DMS153 (cell line): ENCODE data around the gene CNTNAP2.

Source experiments
- DNase-seq: peaks from one replicate; lab custom pipeline; 2025; lab: John Stamatoyannopoulos, UW

The CNTNAP2 gene

GRCh38 chr7:148204639-148205304, 2088.2 kb downstream of the CNTNAP2 start:
- DNase-seq, result peak; percentile 76

DNA sequence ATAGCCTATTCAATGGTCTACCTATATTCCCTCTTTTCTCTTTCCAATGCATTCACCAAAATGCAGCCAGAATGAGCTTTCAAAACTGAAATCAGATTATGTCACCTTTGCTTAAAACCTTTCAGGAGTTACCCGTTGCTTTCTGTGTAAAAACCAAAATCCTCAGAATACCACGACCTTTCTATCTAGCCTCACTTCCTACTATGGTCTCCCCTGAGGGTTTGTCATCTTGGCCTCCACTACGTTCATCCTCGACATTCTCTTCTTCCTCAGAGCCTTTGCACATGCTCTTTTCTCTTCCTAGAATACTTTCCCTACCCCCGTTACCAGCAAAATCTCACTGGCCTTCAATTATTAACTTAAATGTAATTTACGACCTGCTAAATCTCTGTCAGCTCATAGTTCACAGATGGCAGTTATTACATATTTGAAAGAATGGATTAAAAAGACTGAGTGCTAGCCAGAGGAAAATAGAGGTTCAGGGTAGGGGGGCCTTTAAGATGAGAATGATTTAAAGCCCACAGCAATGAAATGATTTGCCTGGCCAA, 2093.1 kb downstream of the CNTNAP2 start:
- no peak for DNase-seq

DNA sequence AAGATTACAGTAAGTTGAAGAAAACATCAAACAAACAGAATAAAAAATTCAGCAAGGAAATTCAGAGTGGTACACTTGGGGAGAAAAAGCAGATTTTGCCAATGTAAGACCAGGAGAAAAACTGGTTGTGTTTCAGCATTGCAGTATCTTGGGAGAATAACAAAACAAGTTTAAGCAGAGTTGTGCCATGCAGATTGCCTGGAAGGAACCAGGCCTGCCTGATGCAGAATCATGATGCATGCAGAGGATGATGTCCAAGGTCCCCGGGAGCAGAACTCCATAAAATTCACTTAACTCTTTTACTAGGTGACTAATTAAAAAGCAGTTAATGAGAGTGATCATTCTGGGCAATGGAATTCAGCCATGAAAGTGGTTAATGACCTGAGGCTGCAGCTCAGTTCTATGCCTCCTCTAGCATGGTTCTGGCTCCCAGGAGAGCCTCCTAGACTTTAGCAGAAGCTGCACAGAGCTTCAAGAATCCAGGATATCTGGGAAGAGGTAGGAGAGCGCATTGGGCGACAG, 2094.3 kb downstream of the CNTNAP2 start:
- DNase-seq, result no peak

DNA sequence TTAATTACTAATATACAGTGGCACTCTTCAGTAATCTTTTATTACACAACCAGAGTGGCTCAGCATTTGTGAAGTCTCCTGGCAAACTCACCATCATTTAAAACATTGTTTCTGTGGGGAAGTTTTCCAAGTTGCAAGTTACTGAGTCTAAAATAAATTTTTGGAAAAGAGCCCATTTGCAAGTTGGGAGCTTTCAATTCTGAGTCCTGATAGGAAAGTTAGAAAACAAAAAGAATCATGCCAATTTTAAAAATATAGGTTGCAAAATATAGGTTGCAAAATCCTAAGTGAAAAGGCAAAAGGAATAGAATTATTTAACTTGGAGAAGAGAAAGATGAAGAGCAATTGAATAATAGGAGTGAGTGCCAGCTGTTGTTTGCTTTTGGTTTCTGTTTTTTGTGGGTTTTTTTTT, 2095.1 kb downstream of the CNTNAP2 start:
- no peak for DNase-seq

DNA sequence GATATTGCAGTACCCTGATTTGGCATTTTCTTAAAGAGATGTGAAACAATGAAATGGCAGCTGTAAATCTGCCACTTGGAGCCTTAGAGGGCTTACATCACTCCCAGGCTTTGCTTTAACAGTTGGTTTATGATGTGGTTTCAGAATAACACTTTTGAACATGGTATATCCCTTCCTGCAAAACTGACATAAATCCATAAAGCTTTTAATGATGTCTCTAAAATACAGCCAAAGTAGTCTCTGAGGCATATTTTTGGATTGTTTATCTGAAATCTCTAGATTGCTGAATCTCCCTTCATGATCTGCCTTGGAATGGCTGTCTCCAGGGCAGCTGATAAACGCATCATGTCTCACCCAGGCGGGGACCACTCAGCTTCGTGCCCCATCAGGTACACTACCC, 2096.1 kb downstream of the CNTNAP2 start:
- no peak for DNase-seq

GRCh38 chr7:148214101-148214500, 2097.5 kb downstream of the CNTNAP2 start:
- DNase-seq, result no peak

GRCh38 chr7:148218603-148219002, 2102.0 kb downstream of the CNTNAP2 start:
- no peak for DNase-seq

GRCh38 chr7:148222721-148223120, 2106.1 kb downstream of the CNTNAP2 start:
- DNase-seq, result no peak

GRCh38 chr7:148223160-148223559, 2106.6 kb downstream of the CNTNAP2 start:
- DNase-seq, result no peak

DNA sequence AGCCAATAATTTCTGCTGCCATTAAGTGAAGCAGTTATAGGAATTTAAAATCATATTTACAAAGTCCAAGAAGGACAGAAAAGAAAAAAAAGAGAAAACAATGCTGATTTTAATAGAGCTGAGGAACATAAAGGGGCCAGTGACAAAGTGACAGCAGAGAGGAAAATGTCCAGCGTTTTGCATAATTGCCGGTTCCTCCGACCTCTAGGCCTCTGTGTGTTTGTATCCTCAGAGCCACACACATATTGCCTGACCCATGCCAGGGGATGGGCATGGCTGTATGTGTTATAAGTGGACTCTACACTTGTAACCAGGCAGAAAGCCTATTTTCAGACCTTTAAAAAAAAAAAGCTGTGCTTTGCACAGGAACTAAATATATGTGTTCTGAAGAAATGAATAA, 2107.1 kb downstream of the CNTNAP2 start:
- no peak for DNase-seq

GRCh38 chr7:148230296-148230695, 2113.7 kb downstream of the CNTNAP2 start:
- no peak for DNase-seq

DNA sequence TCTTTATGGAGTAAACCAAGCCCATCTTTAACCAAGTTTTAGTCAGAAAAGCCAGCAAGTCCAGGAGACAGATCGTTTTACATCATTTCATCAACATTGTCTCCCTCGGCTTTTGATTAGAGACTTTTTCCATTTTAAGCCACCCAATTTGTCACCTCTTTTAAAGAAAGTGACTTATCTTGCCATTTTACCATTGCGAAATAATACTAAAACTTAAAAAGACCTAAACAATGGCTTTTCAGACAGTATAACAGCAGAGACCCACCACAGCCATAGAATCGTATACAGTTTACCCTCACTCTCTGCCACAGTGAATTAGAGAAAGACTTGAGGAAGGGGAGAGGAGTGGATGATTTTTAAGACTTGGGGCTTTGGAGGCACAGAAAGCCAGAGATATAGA, 2114.3 kb downstream of the CNTNAP2 start:
- no peak for DNase-seq

GRCh38 chr7:148232784-148233183, 2116.2 kb downstream of the CNTNAP2 start:
- DNase-seq, result no peak

DNA sequence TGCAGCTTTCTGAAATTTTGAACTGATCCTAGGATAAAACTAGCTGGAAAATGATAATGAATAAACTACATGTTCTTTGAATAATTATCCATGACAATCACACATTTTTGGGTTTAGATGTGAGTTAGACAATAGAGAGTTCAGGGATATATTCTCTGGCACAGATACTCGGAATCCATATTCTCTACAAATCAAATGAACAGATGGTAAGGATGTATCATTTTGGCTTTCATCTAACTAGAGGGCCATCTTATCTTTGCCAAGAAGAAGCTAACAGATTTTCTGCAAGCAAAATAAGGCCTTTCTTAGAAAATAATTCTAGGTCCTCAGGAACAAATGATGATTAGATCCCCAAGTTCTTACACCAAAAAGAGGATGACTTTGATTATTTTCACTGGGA, 2118.1 kb downstream of the CNTNAP2 start:
- no peak for DNase-seq

DNA sequence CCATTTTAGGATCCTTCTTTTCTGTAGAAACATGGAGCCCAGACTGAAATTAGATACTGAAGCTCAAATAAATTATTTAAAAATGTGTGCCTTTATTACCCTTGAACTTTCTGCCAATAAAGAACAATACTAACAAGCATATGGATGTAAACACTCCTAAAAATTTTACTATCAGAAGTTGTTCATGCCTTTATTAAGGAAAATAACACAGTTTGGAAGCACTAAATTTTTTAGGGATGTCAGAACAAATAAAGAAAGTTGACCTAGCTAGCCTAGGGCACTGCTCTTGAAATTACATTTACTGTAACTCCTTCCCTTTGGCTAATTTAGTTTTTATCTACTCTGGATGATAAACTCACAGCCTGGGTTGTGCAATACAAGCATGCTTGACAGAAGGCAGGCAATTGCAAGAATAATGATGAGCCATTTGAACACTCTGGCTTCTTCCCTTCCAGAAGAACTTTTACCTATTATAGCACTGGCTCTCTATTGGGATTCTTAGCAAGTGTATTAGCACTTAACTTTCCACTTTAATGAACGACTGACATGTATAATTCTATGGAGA, 2122.2 kb downstream of the CNTNAP2 start:
- no peak for DNase-seq

DNA sequence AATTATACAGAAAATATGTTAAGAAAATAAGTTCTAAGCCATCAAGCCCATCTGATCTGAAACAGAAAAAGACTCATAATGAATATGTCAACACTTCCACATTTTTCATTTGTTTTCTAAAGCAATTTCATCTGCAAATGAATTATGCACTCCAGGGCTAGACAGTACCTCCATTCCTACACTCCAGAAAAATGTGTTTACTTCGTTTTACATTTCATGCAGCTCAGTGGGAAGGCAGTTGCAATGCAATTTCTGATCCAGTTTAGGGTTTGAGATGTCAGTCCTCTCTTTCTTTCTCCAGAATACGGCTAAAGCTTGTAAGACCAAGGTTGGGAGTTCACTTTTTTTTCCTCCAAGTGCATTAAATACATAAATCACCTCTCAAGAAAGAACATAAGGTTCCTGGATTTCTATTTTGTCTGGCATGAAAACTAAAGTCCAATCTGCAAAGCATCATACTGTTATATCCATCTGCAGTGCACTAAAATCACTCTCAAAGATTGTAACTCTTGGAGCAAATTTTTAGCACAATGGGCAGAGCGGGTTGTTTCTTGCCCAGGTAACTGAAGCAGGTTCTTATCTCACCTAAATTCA, 2125.2 kb downstream of the CNTNAP2 start:
- no peak for DNase-seq

- DNase-seq, result no peak
Measured at GRCh38 chr7:148242294-148242821, 2125.8 kb downstream of the CNTNAP2 start.

DNA sequence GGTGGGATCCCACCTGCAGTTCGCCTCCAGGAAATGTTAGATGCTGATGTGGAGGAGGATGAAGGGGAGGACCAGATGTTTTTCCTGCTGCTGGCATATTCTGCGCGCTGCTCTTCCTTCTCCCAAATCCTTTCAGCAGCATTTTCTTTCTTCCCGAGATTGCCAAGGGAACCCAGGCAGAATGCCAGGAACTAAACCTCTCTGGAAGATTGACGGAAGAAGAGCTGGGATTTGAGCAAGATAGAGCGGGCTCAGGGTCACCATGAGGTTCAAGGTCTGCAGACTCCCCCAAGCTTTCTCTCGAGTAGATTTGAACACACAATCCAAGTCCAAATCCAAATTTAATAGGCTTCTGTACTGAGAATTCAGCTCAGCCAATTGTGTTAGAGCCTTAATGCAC, 2128.8 kb downstream of the CNTNAP2 start:
- no peak for DNase-seq

DNA sequence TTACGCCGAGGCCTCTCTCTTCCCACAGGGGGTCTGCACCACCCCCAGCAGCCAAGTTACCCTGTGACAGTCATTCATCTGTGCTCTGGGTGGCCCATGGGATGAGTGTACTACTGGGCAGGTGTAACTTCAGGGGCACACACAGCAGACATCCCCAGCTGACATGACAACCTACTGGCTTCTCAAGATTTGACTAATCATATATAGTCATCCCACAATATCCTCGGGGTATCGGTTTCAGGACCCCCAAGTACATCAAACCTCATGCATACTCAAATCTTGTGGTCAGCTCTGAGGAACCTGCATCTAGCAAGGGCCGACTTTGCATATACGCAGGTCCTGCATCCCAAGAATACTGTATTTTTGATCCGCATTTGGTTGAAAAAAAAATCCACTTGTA, 2137.0 kb downstream of the CNTNAP2 start:
- no peak for DNase-seq

GRCh38 chr7:148255333-148255732, 2138.7 kb downstream of the CNTNAP2 start:
- no peak for DNase-seq

DNA sequence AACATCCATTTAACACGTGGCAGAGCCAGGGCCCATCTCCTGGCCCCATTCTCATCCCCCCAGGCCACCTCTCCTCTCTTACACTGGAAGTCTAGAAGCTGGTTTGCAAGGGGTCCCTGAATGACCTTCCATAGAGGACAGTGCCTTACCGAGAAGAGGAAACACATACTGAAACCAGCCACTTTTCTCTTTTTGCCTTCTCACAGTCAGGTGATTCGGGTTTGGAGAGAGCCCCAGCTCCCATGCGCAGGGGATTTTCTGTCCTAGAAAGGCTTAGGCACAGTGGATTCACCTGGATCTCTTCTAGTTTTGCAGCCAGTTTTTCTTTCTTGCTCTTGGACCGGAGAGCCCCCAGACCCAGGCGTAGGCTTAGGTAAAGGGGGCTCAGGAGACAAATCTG, 2139.8 kb downstream of the CNTNAP2 start:
- no peak for DNase-seq

GRCh38 chr7:148260599-148260998, 2144.0 kb downstream of the CNTNAP2 start:
- no peak for DNase-seq

DNA sequence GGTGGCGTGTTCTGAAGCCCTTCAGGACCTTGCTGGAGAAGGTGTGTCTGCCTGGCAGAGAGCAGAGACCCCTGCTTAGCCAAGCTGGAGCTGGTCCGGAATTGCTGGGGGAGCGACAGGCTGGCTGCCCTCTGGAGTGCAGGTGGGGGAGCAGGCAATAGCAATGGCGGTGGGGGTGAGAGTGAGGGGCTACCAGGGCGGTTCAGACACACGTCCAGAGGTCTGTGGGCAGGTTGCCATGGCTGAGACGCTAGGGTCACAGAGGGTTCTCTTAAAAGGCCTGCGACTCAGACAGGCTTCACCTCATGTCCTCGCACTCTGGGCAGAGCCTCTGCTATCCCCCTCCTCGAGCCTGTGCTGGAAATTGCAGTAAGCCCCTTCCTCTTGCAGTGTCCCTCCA, 2144.9 kb downstream of the CNTNAP2 start:
- no peak for DNase-seq
